Right lung (tissue), 5 donors: ENCODE data around the gene EDNRA. TPM values are rescaled to one million over a fixed set of nuclear protein-coding genes. Genes with fewer than 3 reads are reported as not detected.

Experiments
- DNase-seq, 2 donors: peaks; one replicate each; pipeline ENCODE4 v3.0.0-alpha.2; 2013
- polyA plus RNA-seq, 5 donors: library from polyadenylated mRNA; unstranded; fragments of 120-200 nt; gene quantifications; one replicate each; pipeline versions ENCODE4 v1.2.1 to v1.2.3, GENCODE V29; 2013; ENCODE audit warnings: inconsistent platforms in 1 of 5, low replicate concordance in 1 of 5; ENCODE audit not compliant: insufficient read length in 5 of 5, insufficient read depth in 1 of 5

EDNRA gene
- polyA plus RNA-seq, 5 donors: 79.7 to 143 (median 101) TPM

- no peak for DNase-seq
Observed at GRCh38 chr4:147493307-147493706, 12.4 kb downstream of the EDNRA start.

DNA sequence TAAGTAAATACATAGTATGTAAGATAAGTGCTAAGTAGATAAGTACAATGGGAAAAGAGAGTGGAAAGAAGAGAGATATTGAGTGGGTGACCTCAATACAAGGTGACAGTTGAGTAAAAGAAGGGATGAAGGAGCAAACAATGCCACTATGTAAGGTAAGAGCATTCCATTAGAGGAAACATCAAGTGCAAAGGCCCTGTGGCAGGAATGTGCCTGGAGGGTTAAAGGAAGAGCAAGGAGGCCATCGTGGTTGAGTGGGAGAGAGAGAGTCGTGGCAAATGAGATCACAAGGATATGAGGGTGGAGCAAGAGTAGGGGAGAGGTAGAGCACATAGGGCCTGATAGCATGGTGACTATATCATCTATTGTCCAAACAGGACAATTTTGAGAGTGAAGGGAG, 13.4 kb downstream of the EDNRA start:
- no peak for DNase-seq

DNA sequence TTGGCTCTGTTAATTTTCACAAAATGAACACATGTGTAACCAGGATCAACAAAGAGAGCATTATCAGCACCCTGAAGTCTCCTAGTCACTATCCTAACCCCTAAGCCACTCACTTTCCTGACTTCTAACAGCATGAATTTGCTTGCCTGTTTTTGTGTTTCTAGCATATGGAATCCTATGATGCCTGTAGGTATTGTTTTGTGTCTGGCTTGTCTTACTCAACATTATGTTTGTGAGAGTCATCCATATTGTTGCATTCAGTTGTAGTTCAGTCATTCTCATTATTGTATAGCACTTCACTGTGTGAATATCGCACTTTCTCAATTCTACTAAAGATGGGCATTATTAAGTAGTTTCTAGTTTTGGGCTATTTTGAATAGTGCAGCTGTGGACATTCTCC, 15.6 kb downstream of the EDNRA start:
- DNase-seq: no peak

DNA sequence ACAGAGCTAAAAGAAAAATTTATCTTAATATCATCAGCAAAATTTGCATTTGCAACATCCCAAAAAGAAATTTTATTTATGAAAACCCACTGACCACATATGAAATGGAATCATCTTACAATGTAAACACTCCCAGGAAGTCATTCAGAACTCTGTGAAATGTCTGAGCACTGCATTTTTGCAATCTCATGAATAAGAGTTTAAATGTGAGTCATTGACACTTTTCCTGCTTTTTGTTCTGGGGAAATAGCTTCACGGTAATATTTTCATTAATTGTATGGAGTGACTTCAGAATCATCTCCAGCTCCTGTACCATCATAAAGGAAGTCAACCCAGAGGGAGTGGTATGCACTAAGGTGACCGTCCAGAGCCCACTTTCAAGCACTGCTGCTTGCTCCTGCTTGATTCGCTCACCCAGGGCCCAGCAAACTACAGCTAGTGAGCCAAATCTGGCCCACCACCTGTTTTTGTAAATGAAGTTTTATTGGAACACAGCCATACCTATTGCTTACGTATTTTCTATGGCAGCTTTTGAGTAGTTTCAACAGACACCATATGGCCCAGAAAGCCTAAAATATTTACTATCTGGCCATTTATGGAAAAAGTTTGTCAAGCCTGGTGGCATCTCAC, 17.2 kb downstream of the EDNRA start:
- no peak for DNase-seq

DNA sequence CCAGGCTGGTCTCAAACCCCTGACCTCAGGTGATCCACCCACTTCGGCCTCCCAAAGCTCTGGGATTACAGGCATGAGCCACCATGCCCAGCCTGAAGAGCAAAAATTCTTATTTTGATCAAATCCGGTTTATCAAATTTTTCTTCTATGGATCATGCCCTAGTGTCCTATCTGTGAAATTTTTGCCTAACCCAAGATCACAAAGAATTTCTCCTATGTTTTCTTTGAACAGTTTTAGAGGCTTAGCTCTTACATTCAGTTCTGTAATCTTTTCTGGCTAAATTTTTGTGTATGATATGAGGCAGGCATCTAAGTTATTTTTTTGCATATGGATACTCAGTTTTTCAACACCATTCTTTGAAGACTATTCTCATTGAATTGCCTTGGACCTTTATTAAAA, 27.4 kb downstream of the EDNRA start:
- no peak for DNase-seq

- no peak for DNase-seq
Observed at GRCh38 chr4:147509386-147509785, 28.5 kb downstream of the EDNRA start.

GRCh38 chr4:147510962-147511668, 30.2 kb downstream of the EDNRA start:
- DNase-seq: no peak

GRCh38 chr4:147513091-147513490, 32.2 kb downstream of the EDNRA start:
- no peak for DNase-seq

DNA sequence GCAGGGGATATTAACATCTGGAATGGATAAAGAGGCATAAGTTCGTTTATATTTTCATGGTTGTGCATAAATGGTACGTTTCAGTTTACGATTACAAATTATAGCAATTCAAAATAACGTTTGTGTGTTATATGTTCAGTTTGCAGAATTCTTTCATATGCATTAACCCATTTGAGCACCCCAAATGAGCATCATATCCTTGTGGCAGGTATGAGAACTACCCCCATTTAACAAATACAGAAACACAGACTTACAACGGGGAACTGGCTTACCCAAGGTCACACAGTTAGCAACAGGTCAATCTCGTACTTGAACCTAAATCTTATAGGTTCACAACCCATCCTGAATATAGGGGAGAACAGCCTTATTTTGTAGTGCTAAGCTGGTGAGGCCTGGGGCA, 33.1 kb downstream of the EDNRA start:
- DNase-seq: no peak

DNA sequence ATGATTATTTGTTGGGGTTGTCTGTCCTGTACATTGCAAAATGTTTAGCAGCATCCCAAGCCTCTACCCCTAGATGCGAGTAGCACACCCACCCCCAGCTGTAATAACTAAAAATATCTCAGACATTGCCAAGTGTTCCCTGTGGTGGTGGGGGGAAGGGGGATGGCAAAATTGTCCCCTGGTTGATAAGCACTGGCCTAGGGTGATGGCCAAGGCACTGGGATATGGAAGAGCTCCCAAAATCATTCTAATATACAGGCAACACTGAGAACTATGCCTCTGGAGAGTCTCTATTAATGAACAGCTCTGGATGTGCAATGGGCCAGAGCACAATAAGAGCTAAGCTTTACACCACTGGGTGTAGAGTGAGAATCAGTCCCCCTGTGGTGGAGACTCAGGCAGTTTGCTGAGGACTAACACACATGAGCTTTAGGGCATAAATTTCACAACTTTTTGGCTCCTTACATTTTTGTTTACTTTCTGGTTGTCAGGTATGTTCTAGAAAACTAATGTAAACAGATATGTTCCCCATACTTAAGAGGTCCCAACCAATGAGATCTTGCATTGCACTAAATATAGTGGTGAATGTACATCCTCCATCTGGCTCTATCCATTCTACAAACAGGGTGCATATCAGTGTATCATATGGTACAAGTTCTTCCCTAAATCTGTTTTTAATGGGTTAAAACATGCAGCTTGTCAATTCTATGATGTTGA, 34.5 kb downstream of the EDNRA start:
- no peak for DNase-seq

DNA sequence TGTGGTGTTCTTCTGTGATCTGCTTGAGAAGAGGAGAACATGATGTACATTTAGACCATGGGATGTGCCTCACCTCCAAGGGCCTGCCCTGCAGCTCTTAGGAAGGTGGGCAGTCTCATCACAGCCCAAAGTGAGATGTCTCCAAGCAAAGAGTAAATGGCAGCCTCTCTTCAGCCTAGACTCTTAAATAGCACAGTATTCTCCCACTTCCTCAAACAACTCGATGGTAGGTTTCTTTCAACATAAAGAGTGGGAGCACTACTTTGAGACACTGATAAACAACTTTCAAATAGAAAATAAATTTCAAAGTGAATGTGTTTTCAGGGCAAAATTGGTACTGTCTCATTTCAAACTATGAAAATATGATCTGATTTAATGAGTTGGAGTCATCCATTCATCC, 35.2 kb downstream of the EDNRA start:
- DNase-seq: no peak

DNA sequence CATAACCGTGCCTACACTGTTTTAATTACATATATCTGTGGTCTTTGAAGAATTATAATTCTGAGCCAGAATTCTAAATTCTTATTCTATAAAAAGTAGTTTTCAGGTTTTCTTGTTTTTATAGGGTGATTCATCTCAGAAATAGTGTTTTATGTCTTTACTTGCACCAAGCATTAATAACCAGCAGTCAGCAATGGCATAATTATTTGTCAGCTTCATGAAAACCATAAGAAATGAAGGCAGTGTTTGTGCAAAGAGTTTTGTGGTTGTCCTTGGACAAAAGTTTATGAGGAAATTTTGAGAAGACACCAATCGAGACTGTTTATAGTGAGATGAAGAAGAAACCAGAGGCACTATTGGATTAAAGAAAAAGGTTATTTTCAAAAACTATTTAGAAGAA, 37.2 kb downstream of the EDNRA start:
- DNase-seq: no peak

DNA sequence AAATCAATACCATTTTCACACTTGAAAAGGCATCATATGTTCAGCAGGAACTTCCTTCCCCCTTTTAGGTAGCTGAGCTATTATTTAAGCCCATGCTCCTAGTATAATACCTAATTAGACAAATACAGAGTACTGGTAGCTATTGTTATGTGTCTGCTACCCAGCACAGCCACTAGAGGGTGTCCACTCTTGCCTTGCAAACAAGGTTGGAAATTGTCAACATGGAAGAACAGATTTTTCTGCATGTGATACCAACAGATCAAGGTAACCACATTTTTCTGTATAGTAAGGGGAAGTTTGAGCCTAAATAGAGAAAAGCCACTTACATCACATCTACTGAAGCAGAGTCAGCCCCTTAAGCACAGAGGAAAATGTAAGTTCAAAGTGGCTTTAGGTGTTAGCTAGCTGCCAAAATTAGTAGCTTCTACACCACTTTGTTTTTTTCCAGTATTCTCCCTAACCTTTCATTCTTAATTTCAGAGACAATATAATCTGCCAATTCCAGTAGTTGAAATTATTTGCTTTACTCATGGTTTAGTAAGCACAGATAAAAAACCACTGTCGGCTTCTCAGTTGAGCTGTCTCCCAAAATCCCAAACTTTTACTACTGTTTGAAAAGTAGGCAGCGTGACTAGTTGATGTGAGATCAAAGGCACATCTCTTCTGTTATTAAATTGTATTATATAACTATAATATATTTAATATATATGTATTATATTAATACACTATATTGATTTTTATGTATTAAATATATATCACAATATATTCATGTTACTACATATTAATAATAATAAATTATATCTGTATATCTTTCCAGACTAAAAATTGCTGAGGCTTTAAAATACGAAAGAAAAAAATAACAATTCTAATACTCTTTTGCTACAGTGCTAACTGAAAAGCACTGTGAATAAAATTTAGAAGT, 38.2 kb downstream of the EDNRA start:
- no peak for DNase-seq

DNA sequence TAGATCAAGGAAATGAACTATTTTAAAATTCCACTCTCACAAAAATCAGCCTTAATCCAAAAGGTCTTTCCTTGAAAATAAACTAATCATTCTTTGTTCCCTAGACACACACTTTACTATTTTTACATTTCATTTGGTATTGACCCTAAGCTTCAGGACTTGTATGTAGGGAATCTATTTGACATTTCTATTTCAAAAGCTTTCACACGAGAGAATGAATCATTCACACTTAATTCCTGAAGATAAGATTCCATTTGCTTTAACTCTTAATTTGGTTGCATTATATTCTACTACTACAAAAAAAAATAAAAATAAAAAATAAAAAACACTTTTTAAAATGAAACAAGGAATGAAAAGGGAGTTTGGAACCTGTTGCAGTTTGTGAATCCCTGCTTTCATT, 43.7 kb downstream of the EDNRA start:
- DNase-seq: no peak

DNA sequence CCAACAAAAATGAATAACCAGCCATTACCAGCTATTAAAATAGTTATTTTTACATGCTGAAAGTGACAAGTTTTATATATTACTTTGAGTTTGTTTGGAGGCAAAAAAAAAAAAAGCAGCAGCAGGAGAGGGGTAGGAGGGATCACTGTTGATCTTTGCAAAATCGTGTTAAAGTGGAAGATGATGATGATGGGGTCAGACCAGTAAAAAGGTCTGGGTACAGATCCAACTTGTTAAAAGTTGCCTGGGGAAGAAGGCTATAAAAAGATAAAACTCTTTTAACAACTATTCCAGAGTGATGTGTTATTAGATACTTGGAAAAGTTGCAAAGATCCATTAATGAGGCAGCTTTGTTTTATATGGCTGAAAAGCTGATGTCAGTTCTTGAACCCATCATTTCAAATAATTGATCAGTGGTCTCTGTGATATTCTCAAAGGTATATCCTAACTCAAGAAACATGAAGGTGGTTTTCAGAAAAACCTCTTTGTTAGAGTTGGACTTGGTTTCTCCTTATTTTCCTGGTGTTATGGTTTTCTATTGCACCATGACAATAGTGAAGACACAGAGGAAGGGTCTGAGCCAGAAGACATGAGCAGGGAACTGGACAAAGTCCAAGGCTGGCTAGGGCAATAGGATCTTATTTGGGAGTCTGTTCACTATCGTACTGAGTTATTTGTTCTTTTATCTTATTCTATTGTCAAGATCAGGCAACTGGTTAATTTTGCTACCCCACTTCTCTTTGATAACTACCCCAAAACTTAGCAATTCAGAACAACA, 44.8 kb downstream of the EDNRA start:
- DNase-seq: no peak

DNA sequence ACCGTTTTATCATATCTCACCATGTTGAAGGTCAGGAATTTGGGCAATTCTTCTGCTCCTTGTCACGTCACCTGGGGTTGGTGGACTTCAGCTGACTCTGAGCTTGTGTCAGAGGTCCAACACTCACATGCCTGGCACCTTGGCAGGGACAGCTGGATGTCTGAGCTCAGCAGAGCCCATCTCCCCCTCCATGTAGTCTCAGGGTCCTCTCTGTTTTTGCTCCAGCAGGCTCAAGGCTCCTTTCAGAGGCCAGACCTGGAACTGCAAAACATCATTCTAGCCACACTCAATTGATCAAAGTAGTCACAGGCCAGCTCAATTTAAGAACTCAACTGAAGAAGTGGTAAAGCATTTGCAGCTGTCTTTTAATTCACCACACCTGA, 45.4 kb downstream of the EDNRA start:
- DNase-seq: no peak

DNA sequence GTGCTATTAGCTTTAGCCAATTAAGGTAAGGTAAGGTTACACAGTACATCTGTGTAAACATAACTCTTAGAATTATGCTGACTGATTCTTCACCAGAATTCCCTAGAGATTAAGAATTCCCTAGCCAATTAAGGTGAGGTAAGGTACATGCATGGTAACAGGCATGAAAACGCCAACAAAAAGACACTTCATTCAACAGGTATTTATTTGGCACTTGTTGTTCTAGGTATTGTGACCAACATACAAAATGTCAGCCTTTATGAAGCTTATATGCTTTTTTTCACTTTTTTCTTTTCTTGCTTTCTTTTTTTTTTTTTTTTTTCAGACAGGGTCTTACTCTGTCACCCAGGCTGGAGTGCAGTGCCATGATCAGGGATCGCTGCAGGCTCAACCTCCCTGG, 47.2 kb downstream of the EDNRA start:
- no peak for DNase-seq

- DNase-seq: no peak
Observed at GRCh38 chr4:147530134-147530533, 49.2 kb downstream of the EDNRA start.

DNA sequence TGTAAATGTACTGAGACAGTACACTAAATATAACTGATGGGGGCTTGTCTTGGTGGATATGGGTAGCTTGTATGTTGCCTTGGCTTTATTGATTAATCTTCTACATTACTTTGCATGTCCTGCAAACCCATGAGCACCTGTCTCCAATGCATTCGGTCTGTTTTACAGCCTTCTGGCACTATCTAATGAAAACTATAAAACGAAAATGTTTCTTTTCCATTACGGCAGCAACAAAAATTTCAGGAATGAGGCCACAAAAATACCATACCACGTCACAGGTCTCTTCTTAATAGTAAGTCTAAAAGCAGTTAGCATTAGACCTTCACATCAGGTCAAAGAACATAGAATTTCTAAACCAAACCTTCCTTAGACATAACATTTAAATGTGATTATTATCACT, 49.8 kb downstream of the EDNRA start:
- no peak for DNase-seq

GRCh38 chr4:147532896-147533295, 52.0 kb downstream of the EDNRA start:
- no peak for DNase-seq

GRCh38 chr4:147533331-147533730, 52.4 kb downstream of the EDNRA start:
- DNase-seq: no peak
